Stimulated activated CD8-positive, alpha-beta memory T cell treated with anti-CD3 and anti-CD28 coated beads, Interleukin-15, amount 100 ng/mL, for 4 hours (primary cell): ENCODE data around the gene HLX.

Experiments used
- DNase-seq, 2 donors: peaks; one replicate each; pipeline ENCODE4 v3.0.0-alpha.2; 2020; ENCODE audit warnings: low read depth in 2 of 2

Gene HLX, protein sequence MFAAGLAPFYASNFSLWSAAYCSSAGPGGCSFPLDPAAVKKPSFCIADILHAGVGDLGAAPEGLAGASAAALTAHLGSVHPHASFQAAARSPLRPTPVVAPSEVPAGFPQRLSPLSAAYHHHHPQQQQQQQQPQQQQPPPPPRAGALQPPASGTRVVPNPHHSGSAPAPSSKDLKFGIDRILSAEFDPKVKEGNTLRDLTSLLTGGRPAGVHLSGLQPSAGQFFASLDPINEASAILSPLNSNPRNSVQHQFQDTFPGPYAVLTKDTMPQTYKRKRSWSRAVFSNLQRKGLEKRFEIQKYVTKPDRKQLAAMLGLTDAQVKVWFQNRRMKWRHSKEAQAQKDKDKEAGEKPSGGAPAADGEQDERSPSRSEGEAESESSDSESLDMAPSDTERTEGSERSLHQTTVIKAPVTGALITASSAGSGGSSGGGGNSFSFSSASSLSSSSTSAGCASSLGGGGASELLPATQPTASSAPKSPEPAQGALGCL

GRCh38 chr1:220879076-220879508 lies at the start of gene HLX:
Gene HLX, plus strand, starts transcription at chr1:220879443. Its CDS starts 415 bp downstream, at chr1:220879858.
- no peak for DNase-seq

GRCh38 chr1:220833436-220833835 lies 45.8 kb upstream of the HLX start:
- no peak for DNase-seq

DNA sequence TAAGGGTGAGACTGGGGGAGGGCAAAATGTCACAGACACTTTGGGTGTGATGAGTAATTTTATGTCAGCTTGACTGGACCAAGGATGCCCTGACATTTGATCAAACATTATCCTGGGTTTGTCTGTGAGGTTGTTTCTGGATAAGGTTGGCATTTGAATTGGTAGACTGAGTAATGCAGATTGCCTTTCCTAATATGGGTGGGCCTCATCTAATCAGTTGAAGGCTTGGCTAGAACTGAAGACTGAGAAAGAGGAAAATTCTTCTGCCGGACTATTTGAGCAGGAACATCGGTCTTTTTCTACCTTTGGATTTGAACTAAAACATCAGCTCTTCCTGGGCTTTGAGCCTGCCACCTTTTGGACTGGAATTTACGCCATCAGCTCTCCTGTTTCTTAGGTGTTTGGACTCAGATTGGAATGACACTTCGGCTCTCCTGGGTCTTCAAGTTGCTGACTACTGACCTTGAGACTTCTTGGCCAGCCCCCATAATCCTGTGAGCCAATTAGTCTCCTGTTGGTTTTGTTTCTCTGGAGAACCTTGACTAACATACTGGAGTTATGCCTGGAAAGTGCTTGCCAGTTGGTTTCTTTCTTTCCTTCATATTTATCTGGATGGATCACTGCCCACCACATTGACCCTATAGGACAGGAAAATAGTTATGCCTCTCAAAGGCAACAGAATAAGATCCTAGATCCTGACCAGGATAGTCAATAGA lies 44.9 kb upstream of the HLX start:
- DNase-seq, result no peak

DNA sequence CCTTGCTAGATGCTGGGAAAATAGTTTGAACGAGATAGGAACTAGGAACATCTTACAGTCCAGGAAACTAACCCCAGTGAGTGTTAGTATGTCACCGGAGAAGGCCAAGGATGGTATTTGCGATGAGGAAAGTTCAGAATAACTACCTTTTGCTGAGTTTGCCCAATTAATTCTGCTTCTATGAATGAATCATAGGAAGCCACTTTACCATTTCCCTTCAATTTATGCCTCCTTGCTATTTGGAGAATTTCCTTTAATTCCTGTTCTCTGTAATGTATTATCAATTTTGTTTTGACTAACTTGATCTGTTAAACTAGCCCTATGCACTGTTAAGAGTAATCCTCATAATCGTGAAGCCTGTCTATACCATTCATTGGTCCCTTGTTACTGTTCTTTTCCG lies 40.7 kb upstream of the HLX start:
- no peak for DNase-seq

DNA sequence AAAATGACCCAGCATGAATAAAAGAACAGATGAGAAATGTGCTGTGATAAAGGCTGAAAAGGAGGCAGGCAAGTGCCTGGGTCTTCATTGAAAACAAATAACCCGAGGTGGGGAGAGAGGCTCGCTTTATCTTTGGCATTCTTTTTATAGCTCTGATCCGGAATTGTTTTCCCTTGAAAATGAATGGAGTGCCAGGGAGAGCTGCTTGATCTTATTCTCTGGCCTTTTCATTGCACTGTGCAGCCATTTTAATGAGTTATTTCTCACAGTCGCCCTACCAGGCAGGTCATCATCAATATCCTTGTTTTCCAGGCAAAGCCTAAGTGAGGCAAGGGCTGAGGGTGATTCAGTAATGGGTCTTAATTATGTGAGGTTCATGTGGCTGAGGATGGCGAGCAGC lies 39.8 kb upstream of the HLX start:
- no peak for DNase-seq

DNA sequence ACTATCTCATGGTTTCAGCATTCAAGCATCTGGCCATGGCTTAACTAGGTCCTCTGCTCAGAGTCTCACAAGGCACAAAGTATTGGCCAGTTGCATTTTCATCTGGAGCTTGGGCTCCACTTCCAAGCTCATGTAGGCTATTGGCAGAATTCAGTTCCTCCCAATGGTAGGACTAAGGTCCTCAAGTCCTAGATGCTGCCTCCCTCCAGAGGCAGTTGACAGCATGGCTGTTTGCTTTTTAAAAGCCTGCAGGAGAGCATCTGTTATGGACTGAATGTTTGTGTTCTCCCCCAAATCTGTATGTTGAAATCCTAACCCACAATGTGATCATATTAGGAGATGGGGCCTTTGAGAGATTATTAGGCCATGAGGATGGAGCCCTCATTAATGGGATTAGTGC lies 38.0 kb upstream of the HLX start:
- DNase-seq, result no peak

DNA sequence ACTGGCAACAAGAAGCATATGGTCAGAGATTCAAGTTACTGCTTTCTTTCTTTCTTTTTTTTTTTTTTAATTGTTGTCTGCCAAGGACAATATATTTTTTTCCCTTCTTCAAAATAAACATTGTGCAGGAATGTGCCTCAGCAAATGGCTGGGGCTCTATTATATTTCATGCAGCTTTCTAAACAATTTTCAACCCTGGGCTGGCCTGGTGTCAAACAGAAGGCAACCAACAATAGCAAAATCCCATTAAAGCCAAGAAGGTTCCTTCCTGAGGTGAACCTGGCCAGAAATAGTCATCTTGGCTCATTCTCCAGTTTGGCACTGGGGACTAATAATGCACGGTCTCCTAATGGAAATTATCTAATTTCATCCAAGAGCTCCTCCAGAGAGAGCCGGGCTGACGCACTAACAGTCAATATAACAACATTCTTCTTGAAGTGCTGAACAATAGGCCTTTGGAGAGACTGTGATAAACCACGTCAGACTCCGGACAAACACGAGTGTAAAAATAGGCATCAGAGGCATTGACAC lies 35.7 kb upstream of the HLX start:
- no peak for DNase-seq

- DNase-seq, result no peak
Measured at GRCh38 chr1:220852408-220852807, 26.8 kb upstream of the HLX start.

- no peak for DNase-seq
Measured at GRCh38 chr1:220872296-220872695, 6.9 kb upstream of the HLX start.

DNA sequence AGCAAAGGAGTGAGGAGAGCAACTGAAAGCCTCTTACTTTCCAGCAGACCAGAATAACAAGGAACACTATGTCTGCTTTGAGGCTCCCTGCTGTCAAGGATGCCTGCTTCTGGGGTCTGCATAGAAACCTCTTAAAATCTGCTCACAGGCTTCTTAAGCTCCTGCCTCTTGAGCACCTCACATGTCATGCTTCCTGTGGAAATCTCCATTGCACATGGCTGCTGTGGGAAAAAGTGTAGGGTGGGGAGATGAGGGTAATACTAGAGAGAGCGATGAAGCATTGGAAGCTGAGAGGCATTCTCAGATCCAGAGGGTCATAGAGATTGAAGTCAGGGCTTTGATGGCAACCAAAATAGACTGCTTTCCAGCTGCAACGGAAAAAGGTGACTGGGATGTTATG lies 6.2 kb upstream of the HLX start:
- no peak for DNase-seq

DNA sequence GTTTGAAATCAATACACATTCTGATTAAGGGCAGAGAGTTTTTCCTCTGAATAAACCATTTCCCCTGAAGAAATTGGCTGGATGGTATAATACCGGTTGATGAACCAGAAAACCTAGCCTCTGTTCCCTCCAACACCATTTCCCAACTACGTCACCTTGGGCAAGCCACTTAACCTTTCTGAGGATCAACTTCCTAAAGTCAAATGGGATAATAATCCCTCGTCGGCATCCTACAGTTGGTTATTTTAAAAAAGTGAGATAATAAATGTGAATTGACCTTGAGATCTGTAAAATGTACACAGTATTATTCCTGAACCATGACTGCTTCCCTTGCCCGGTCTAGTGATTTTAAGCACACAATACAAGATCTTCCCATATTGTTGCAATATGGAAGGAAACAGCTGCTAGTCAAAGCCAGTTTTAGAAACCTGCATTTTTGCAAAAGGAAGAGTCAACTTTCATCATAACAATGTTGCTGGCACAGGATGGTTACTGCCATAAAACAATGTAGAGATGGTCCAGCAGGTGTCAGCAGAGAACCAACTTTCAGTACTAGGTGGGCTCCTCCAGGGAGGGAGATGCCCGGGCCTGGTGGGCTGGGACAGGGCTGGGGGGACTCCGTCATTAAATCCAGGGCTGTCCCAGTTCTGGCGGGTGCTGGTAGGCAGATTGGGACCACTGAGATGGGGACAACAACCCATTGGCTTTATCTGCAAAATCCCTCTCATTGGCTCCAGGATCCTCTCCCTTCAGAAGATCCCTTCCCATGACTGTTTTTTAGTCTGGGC lies 5.2 kb upstream of the HLX start:
- no peak for DNase-seq

DNA sequence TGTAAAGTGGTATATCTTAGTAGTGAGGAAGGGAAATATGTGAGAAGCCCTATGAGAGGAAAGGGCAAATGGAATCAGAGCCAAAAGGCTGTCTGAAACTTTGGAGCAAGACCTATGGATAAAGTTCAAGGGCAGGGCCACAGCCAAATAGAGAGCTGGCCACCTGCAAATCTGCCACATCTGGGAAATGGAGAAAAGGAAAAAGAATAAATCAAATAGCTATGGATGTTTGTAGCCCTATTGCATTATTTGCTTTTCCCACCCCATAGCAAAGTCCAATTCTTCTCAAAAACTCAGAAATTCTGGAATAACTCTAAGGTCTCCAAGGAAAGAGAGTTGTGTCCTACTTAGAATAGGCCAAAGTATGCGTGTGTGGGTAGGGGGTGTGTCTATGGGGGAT lies 4.0 kb upstream of the HLX start:
- DNase-seq, result no peak

DNA sequence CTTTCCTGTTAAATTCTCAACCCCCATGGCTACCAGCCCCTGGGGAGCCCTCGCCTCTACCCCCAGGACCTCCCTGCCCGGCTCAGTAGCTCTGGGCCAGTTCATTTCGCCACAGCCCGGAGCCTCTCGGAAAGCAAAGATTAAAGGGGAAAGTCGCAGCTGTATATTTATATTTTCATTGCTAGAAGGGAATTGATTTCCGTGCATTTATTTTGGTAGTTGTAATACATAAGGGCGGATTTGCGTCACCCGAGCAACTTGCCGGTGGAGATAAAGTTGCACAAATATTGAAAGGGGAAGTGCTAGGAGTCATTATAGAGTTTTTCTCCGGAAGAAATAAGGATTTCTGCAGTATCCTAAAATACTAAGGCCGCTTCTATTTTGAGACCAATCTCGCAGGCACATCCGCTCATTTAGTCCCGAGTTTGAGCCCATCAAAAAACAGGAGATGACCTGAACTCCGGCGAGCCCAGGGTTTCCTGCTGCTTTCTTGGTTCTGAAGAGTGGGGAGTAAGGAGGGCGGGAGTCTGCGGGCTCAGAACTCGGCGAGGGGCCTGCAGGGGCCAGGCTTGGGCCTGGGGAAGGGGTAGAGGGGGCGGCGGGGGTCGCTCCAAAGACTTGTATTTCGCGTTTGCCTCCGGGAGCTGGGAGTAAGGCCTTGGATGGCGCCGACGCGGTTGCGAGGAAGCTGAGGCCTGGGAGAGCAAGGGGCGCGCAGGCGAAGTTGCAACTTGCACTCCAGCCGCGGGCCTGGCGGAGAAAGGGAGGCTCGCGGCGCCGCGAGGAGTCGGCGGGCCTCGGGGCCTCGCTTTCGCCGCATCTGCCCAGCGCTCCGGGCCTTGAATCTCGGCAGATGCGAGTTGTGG lies 2.5 kb upstream of the HLX start:
- no peak for DNase-seq

DNA sequence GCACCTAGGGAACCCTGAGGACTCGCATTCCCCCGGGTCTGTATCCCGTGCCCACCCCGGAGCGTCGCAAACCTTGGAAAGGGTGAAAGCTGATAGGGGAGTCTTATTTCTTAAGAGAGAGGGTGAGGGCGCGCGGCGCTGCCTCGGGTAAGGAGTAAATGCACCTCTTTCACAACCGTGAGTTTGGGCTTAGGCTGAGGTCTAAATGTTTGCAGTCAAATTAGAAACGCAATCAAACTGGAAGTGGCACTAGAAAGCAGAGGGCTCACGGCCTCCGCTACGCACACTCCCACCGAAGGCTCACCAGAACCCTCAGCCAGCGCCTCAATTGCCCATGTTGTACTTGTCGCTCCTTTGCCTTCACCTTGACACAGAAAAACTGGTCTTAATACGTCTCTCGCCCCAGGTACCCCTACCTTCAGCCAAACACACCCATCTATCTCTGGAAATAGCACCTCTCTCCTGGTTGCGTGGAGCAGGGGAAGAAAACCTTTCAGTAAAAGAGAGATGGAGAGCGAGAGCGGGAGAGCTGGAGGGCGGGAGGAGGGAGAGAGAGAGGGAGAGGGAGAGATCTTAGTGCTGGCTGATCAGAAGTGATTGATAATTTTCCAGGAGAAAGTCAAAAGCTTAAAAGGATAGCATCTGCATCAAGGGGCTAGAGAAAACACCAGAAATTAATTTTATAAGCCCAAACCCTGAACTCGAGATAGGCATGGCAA lies 1.7 kb upstream of the HLX start:
- DNase-seq, result no peak

DNA sequence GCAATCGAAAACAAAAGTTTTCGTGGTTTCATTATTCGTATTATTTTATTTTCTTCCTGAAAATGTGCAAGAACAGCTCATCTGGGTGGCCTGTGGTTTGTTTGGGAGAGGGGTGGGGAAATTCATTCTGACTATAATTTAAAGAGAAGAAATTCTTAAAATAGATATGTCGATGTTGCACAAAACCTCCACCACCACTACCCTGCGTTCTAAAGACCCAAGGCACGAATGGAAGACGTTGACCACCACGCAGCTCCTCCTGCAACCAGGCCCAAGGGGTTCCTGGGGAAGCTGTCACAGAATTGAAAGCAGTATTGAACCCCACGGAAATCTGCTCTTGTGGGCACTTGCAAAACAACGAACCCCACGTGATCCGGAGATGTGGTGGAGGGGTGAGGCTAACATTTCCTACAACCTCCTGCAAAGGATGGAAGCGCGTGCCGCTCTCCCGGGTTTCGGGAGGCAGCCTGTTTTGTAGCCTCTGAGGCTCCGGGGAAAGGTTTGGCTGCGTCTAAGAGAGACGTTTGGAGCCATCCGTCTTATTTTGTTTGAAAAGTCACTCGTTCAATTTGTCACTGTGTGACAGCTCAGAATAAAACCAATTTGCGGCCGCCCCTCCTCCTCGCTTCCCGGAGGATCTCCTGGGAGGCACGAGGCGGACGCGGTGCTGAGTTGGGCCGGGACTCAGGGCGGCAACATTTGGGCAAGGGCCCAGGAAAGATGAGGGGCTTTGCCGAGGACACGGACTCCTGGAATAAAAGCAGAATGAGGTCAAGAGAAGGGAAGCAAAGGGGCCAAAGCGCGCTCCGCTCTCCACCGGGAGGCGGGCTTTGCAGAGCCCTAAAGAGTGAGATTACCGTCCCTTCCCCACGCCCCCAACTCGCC lies 810 bp upstream of the HLX start:
- DNase-seq, result no peak

DNA sequence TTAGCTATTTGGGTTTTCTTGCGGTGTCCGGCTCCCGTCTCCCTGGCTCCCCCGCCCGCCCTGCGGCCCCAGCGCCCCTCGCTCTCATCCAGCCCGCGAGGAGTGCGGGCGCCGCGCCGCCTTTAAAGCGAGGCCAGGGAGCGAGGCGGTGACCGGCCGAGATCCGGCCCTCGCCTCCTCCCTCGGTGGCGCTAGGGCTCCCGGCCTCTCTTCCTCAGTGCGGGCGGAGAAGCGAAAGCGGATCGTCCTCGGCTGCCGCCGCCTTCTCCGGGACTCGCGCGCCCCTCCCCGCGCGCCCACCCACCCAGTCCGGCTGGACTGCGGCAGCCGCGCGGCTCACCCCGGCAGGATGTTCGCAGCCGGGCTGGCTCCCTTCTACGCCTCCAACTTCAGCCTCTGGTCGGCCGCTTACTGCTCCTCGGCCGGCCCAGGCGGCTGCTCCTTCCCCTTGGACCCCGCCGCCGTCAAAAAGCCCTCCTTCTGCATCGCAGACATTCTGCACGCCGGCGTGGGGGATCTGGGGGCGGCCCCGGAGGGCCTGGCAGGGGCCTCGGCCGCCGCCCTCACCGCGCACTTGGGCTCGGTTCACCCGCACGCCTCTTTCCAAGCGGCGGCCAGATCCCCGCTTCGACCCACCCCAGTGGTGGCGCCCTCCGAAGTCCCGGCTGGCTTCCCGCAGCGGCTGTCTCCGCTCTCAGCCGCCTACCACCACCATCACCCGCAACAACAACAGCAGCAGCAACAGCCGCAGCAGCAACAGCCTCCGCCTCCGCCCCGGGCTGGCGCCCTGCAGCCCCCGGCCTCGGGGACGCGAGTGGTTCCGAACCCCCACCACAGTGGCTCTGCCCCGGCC lies 492 bp downstream of the HLX start:
- no peak for DNase-seq

DNA sequence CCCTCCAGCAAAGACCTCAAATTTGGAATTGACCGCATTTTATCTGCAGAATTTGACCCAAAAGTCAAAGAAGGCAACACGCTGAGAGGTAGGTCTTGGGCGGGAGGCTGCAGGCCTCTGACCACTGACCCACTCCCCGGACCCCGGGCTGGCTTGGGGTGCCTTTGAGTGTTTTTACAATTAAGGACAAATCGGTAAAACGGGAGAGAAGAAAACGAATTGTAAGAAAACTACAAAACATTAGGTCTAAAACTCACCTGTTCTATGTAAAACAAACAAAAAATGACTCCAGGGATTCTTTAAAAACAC lies 1.1 kb downstream of the HLX start:
- no peak for DNase-seq

- no peak for DNase-seq
Measured at GRCh38 chr1:220880726-220881506, 1.7 kb downstream of the HLX start.
